B cell (primary cell): Measurements from ENCODE around the gene DNM1.

ENCODE experiments used
- CTCF ChIP-seq: fragments of 200-600 bp; IDR thresholded peaks from one replicate; pipeline ENCODE4 v1.8.0; 2022; ENCODE audit warnings: antibody characterized with exemption, mild to moderate bottlenecking
- EZH2 ChIP-seq: IDR thresholded peaks from 2 replicates; pipeline ENCODE4 v1.6.1; 2012; ENCODE audit warnings: borderline replicate concordance, low read depth, mild to moderate bottlenecking, moderate library complexity, low read length; ENCODE audit not compliant: insufficient read depth, poor library complexity, severe bottlenecking

GRCh38 chr9:128163027-128163515, 40.1 kb upstream of the DNM1 start:
- TF ChIP-seq CTCF (no peak), EZH2 (no peak)
